Sciatic nerve (tissue), 2 donors: Measurements from ENCODE around the gene PARP1. TPM values are rescaled to one million over a fixed set of nuclear protein-coding genes. Genes with fewer than 3 reads are reported as not detected.
"Not testable (repeated sequence)": the region's sequence is repeated elsewhere in the genome, so short reads cannot be mapped to it uniquely, and the experiment has no call there.

Experiments used
- ATAC-seq: fragments of 200-7000 bp; cut with Tn5 transposase; one replicate; pipeline ENCODE4 v1.9.1; 2020; ENCODE audit warnings: mild to moderate bottlenecking, moderate library complexity
- DNase-seq: peaks from one replicate; pipeline ENCODE4 v3.0.0-alpha.2; 2020; ENCODE audit warnings: low spot score
- intact Hi-C: fragments of 100-400 bp; cut with DNase I; formaldehyde crosslinking; loops from one replicate; pipeline ENCODE4 v1.14.2; 2022
- total RNA-seq: library from RNA; stranded (reverse); fragmentation: NEBNext Ultra II Directional; extraction: Animal tissue kit (Norgen Biotek cat#: 25700); gene quantifications from one replicate; pipeline ENCODE4 v1.2.1, GENCODE V29; 2021
- donor health status: DM: no; HTN: no; CAD: no.
- donor health status: DM: no; HTN: no; CAD: no.

PARP1 gene
- total RNA-seq, 1 donor from 2014 or later, result 85.2 TPM

- DNase-seq, ATAC-seq, intact Hi-C loops: not testable (repeated sequence)
These were observed 24.0 kb upstream of the PARP1 start for GRCh38 chr1:226431898-226432297.

- no peak for DNase-seq
- no peak for ATAC-seq
- intact Hi-C loops, result no loop called here
These were observed 22.2 kb upstream of the PARP1 start for GRCh38 chr1:226429858-226430715.

- ATAC-seq, result no peak
- DNase-seq, result no peak
- intact Hi-C loops, result no loop called here
These were observed 21.0 kb upstream of the PARP1 start for GRCh38 chr1:226428791-226429461.

- intact Hi-C loops, result no loop called here
- ATAC-seq (no peak), DNase-seq (no peak)
These were observed 20.5 kb upstream of the PARP1 start for GRCh38 chr1:226428348-226428747.

- intact Hi-C loops, result no loop called here
- ATAC-seq (no peak), DNase-seq (no peak)
These were observed 19.2 kb upstream of the PARP1 start for GRCh38 chr1:226427131-226427530.

GRCh38 chr1:226426395-226426794, 18.5 kb upstream of the PARP1 start:
- intact Hi-C loops, result not testable (repeated sequence)

GRCh38 chr1:226425431-226426031, 17.6 kb upstream of the PARP1 start:
- intact Hi-C loops, result no loop called here

More at GRCh38 chr1:226426395-226426794, 18.5 kb upstream of the PARP1 start:
- not testable (repeated sequence) for DNase-seq, ATAC-seq

GRCh38 chr1:226425004-226425378, 17.1 kb upstream of the PARP1 start:
- ATAC-seq, result no peak
- intact Hi-C loops, result no loop called here
- no peak for DNase-seq

More at GRCh38 chr1:226425431-226426031, 17.6 kb upstream of the PARP1 start:
- ATAC-seq, result no peak
- no peak for DNase-seq

- intact Hi-C loops, result no loop called here
- DNase-seq (peak; percentile 39), ATAC-seq (peak; percentile 89)
These were observed 16.5 kb upstream of the PARP1 start for GRCh38 chr1:226424221-226425003.

- intact Hi-C loops, result no loop called here
- ATAC-seq, result no peak
- DNase-seq, result peak; percentile 14
These were observed 14.6 kb upstream of the PARP1 start for GRCh38 chr1:226422478-226422877.

GRCh38 chr1:226420897-226421296, 13.0 kb upstream of the PARP1 start:
- intact Hi-C loops, result no loop called here
- ATAC-seq, result no peak
- DNase-seq, result peak; percentile 18

- peak; percentile 26 for DNase-seq
- intact Hi-C loops, result no loop called here
- no peak for ATAC-seq
These were observed 12.4 kb upstream of the PARP1 start for GRCh38 chr1:226420328-226420727.

- intact Hi-C loops, result no loop called here
- peak; percentile 60 for ATAC-seq
- DNase-seq, result peak; percentile 62
These were observed 11.6 kb upstream of the PARP1 start for GRCh38 chr1:226419284-226420029.

GRCh38 chr1:226417830-226418546, 10.1 kb upstream of the PARP1 start:
- intact Hi-C loops, result no loop called here
- DNase-seq (no peak), ATAC-seq (no peak)

- DNase-seq (peak; percentile 30), ATAC-seq (no peak)
- intact Hi-C loops, result no loop called here
These were observed 9.5 kb upstream of the PARP1 start for GRCh38 chr1:226417350-226417749.

- ATAC-seq, result no peak
- intact Hi-C loops, result no loop called here
- DNase-seq, result peak; percentile 39
These were observed 6.3 kb upstream of the PARP1 start for GRCh38 chr1:226414098-226414698.

GRCh38 chr1:226411619-226412018, 3.7 kb upstream of the PARP1 start:
- intact Hi-C loops, result no loop called here
- DNase-seq (peak; percentile 48), ATAC-seq (no peak)
